SK-N-SH (cell line): Measurements from ENCODE around the gene LUC7L3. TPM values are rescaled to one million over a fixed set of nuclear protein-coding genes. Genes with fewer than 3 reads are reported as not detected.

Experiments
- CTCF ChIA-PET: fragments of 300-600, 350-600 bp; formaldehyde crosslinking; extraction: SDS; loops from one replicate; lab custom pipeline; 2021; lab: Yijun Ruan, JAX
- POLR2A ChIA-PET: fragments of 350-600 bp; sonication (Branson Sonifier 250); formaldehyde crosslinking; extraction: SDS; loops from one replicate; lab custom pipeline; 2020; ENCODE audit warnings: antibody characterized with exemption, inconsistent platforms; lab: Yijun Ruan, JAX
- DNase-seq: peaks from one replicate; pipeline ENCODE4 v3.0.0; 2012
- H2AFZ ChIP-seq: fragments of 200-600 bp; sonication (generic); 2 replicates; pipeline ENCODE4 v1.8.1; 2016; ENCODE audit warnings: antibody characterized with exemption, mild to moderate bottlenecking, low read depth
- H3F3A ChIP-seq: fragments of 200-600 bp; sonication (generic); replicated peaks from 2 replicates; pipeline ENCODE3; 2016; ENCODE audit warnings: antibody characterized with exemption, mild to moderate bottlenecking; ENCODE audit not compliant: insufficient read depth
- H3K27ac ChIP-seq, 2 experiments: fragments of 200-500 bp in 1 of 2; fragments of 200-600 bp in 1 of 2; sonication (Bioruptor generic) in 1 of 2; sonication (generic), shearing (Covaris generic) in 1 of 2; 2 replicates each; pipeline versions ENCODE4 v1.5.1 to v1.6.1; 2014 to 2016; ENCODE audit warnings: low read depth in 2 of 2, inconsistent platforms in 1 of 2, low read length in 1 of 2, mild to moderate bottlenecking in 1 of 2, mixed read lengths in 1 of 2
- H3K27me3 ChIP-seq: fragments of 200-600 bp; sonication (generic), shearing (Covaris generic); 2 replicates; pipeline ENCODE4 v1.6.1; 2016; ENCODE audit warnings: mixed run types; ENCODE audit not compliant: insufficient read depth
- H3K36me3 ChIP-seq, 2 experiments: fragments of 200-500 bp in 1 of 2; fragments of 200-600 bp in 1 of 2; sonication (Bioruptor generic) in 1 of 2; sonication (generic) in 1 of 2; replicated peaks in 1 of 2; 2 replicates each; pipeline versions ENCODE3 to v1.5.1; 2014 to 2016; ENCODE audit warnings: low read length in 1 of 2, mild to moderate bottlenecking in 1 of 2; ENCODE audit not compliant: insufficient read depth in 2 of 2, control insufficient read depth in 1 of 2
- H3K4me1 ChIP-seq, 2 experiments: fragments of 200-500 bp in 1 of 2; fragments of 200-600 bp in 1 of 2; sonication (Bioruptor generic) in 1 of 2; sonication (generic), shearing (Covaris generic) in 1 of 2; 2 replicates each; pipeline versions ENCODE4 v1.5.1 to v1.6.1; 2014 to 2016; ENCODE audit warnings: low read depth in 1 of 2, low read length in 1 of 2, mixed run types in 1 of 2; ENCODE audit not compliant: insufficient read depth in 2 of 2, control insufficient read depth in 1 of 2
- H3K4me2 ChIP-seq: fragments of 200-600 bp; sonication (generic), shearing (Covaris generic); 2 replicates; pipeline ENCODE4 v1.6.1; 2017; ENCODE audit warnings: mixed run types
- H3K4me3 ChIP-seq, 2 experiments: fragments of 200-500 bp in 1 of 2; fragments of 200-600 bp in 1 of 2; sonication (Bioruptor generic) in 1 of 2; sonication (generic), shearing (Covaris generic) in 1 of 2; 2 replicates each; pipeline versions ENCODE4 v1.5.1 to v1.8.1; 2014 to 2016; ENCODE audit warnings: low read depth in 2 of 2, inconsistent platforms in 1 of 2, low read length in 1 of 2, mild to moderate bottlenecking in 1 of 2, mixed read lengths in 1 of 2, moderate library complexity in 1 of 2
- H3K79me2 ChIP-seq: fragments of 200-600 bp; sonication (generic); 2 replicates; pipeline ENCODE4 v1.8.1; 2017; ENCODE audit warnings: mild to moderate bottlenecking; ENCODE audit not compliant: insufficient read depth
- H3K9ac ChIP-seq: fragments of 200-600 bp; sonication (generic); 2 replicates; pipeline ENCODE4 v1.6.1; 2017; ENCODE audit warnings: mixed run types
- H3K9me2 ChIP-seq: fragments of 200-600 bp; sonication (generic); 2 replicates; pipeline ENCODE4 v1.6.1; 2017; ENCODE audit warnings: mixed run types
- H3K9me3 ChIP-seq: fragments of 200-600 bp; sonication (generic); 2 replicates; pipeline ENCODE4 v1.6.1; 2017; ENCODE audit warnings: mixed run types, mild to moderate bottlenecking, moderate library complexity
- H4K20me1 ChIP-seq: fragments of 200-600 bp; sonication (generic); 2 replicates; pipeline ENCODE4 v1.6.1; 2017; ENCODE audit warnings: mild to moderate bottlenecking, mixed run types; ENCODE audit not compliant: insufficient read depth
- CHD2 ChIP-seq: fragments of 150-350 bp; IDR thresholded peaks from 2 replicates; pipeline ENCODE4 v1.6.1; 2018; ENCODE audit warnings: low read length; ENCODE audit not compliant: partially characterized antibody
- CTCF ChIP-seq: fragments of 200-600 bp; sonication (generic); IDR thresholded peaks from 2 replicates; pipeline ENCODE4 v1.6.1; 2017; ENCODE audit warnings: antibody characterized with exemption, mild to moderate bottlenecking, moderate library complexity
- EP300 ChIP-seq, 2 experiments: IDR thresholded peaks; 2 replicates each; pipeline versions ENCODE4 v1.4.0 to v1.6.1; 2012; ENCODE audit warnings: borderline replicate concordance in 1 of 2, low read depth in 1 of 2, low read length in 1 of 2
- FOSL2 ChIP-seq: IDR thresholded peaks from 2 replicates; pipeline ENCODE4 v1.4.0; 2012; ENCODE audit warnings: low read depth, mild to moderate bottlenecking, moderate library complexity, borderline replicate concordance
- GATA2 ChIP-seq: sonication (generic); formaldehyde crosslinking; IDR thresholded peaks from 2 replicates; pipeline ENCODE4 v1.5.0; 2020; ENCODE audit warnings: mild to moderate bottlenecking, missing genetic modification reagents
- MEF2A ChIP-seq: IDR thresholded peaks from 2 replicates; pipeline ENCODE4 v1.4.0; 2012; ENCODE audit warnings: low read depth, borderline replicate concordance
- NFIC ChIP-seq: IDR thresholded peaks from 2 replicates; pipeline ENCODE4 v1.4.0; 2012; ENCODE audit warnings: borderline replicate concordance
- NRF1 ChIP-seq: IDR thresholded peaks from 2 replicates; pipeline ENCODE4 v1.6.1; 2012; ENCODE audit warnings: low read depth, mild to moderate bottlenecking, low read length
- PBX3 ChIP-seq: IDR thresholded peaks from 2 replicates; pipeline ENCODE4; 2012
- POLR2AphosphoS5 ChIP-seq: IDR thresholded peaks from 2 replicates; pipeline ENCODE4 v1.6.1; 2012; ENCODE audit warnings: low read depth, low read length
- REST ChIP-seq: IDR thresholded peaks from 2 replicates; pipeline ENCODE4 v1.6.1; 2012; ENCODE audit warnings: mild to moderate bottlenecking, low read depth, low read length, moderate library complexity
- RFX5 ChIP-seq: IDR thresholded peaks from 2 replicates; pipeline ENCODE4 v1.6.1; 2012; ENCODE audit warnings: mild to moderate bottlenecking, improper control_type of control experiment, low read length
- RXRA ChIP-seq: IDR thresholded peaks from 2 replicates; pipeline ENCODE4 v1.4.0; 2012; ENCODE audit warnings: low read depth, mild to moderate bottlenecking, borderline replicate concordance
- TAF1 ChIP-seq: IDR thresholded peaks from 2 replicates; pipeline ENCODE4 v1.6.1; 2012; ENCODE audit warnings: low read depth, mild to moderate bottlenecking, low read length, moderate library complexity, borderline replicate concordance
- WGBS: methylation state at CpG from one replicate; pipeline ENCODE4 v1.1.6; 2017; ENCODE audit warnings: low lambda C conversion rate; 5-methylcytosine and 5-hydroxymethylcytosine counted together
- polyA plus RNA-seq, 3 experiments: library from polyadenylated mRNA; depleted of rRNA; stranded (reverse); fragments of >200 nt; gene quantifications; 2 replicates each; pipeline ENCODE4 v1.2.3, GENCODE V29; 2012

LUC7L3 gene
- polyA plus RNA-seq, 1 of the 3 experiments (the other 2 are of a cell fraction) = 154 TPM

GRCh38 chr17:50763716-50764475 is 44.5 kb downstream of the LUC7L3 start:
- H3F3A ChIP-seq = no peaks in the 10 kb centered on the region
- H3K4me2 ChIP-seq = no peak overlapping the region
- TF ChIP-seq REST (no peak), NRF1 (no peak), NFIC (peak; percentile 43; the same call in 1 of the 2 replicates)
- ChIA-PET POLR2A (no interaction called here), CTCF (interaction anchor here (0.6 to 8.7 kb wide), 15 partner anchors 9 to 1196 kb away, joined by 3 to 95 read pairs (median 4); no protein-coding TSS in a partner anchor)
- no peak for DNase-seq
- H3K79me2 ChIP-seq = no peaks in the 10 kb centered on the region
- peak overlapping the region in 1 of 2 experiments; percentile 43; a peak in 1 of 4 replicates for H3K27ac ChIP-seq
- H3K9me3 ChIP-seq = no peaks in the 10 kb centered on the region
- WGBS = 75% methylated on average over 2 of the region's 2 CpGs
- no peak overlapping the region for H3K9ac ChIP-seq
- no peaks in the 10 kb centered on the region for H4K20me1 ChIP-seq
- no peaks in the 10 kb centered on the region for H3K27me3 ChIP-seq
- H3K9me2 ChIP-seq = no peaks in the 10 kb centered on the region
- no peak overlapping the region for H2AFZ ChIP-seq
- peaks cover 0 to 24% of the 10 kb centered on the region in 2 experiments; a peak in 2 of 4 replicates for H3K4me1 ChIP-seq
- no peak overlapping the region for H3K4me3 ChIP-seq
- no peaks in the 10 kb centered on the region for H3K36me3 ChIP-seq

DNA sequence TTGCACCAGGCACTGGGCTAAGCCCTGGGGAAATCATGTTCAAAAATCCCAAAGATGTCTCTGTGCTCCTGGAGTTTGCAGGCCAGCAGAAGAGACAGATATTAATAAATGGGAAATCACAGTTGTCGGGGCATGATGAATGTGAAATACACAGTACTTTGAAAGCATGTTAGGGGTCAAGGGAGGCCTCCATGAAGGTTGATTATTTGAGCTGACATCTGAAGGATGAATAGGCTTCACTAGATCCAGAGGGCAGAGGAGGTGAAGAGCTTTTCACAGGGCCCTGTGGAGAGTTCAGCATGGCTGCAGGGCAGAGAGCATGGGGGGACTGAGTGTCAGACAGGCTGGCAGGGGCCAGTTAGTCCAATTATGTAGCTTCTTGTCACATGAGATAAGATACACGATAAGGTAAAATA is 45.3 kb downstream of the LUC7L3 start:
- Histone ChIP-seq H3K4me3 (no peak overlapping the region), H3K36me3 (no peaks in the 10 kb centered on the region), H3K4me2 (no peak overlapping the region), H3K4me1 (peaks cover 0 to 24% of the 10 kb centered on the region in 2 experiments; a peak in 2 of 4 replicates), H4K20me1 (no peaks in the 10 kb centered on the region), H3K27ac (peak overlapping the region in 1 of 2 experiments; percentile 43; a peak in 2 of 4 replicates), H2AFZ (no peak overlapping the region), H3K9me2 (no peaks in the 10 kb centered on the region), H3K79me2 (no peaks in the 10 kb centered on the region), H3K9ac (no peak overlapping the region), H3K9me3 (no peaks in the 10 kb centered on the region), H3F3A (no peaks in the 10 kb centered on the region), H3K27me3 (no peaks in the 10 kb centered on the region)
- CTCF ChIA-PET = interaction anchor here (1.0 to 8.7 kb wide), 11 partner anchors 8 to 285 kb away, joined by 4 to 95 read pairs (median 6); no protein-coding TSS in a partner anchor
- DNase-seq = peak; percentile 68
- POLR2A ChIA-PET = no interaction called here
- WGBS = 53% methylated on average over 2 of the region's 2 CpGs
- TF ChIP-seq REST = no peak
- no peak for TF ChIP-seq CHD2
- TF ChIP-seq POLR2AphosphoS5 = no peak
- no peak for TF ChIP-seq TAF1
- no peak for TF ChIP-seq RFX5
- peak in 1 of 2 experiments; percentile 38; a peak in 2 of 4 replicates for TF ChIP-seq EP300 (IDR thresholded peaks at IDR 0.05; ENCODE audit: borderline replicate concordance in 1 of 2, low read depth in 1 of 2, low read length in 1 of 2)
- no peak for TF ChIP-seq PBX3
- TF ChIP-seq MEF2A = no peak
- TF ChIP-seq GATA2 (CRISPR knock-in tag) = peak; percentile 67
- no peak for TF ChIP-seq CTCF
- no peak for TF ChIP-seq FOSL2
- no peak for TF ChIP-seq RXRA
- no peak for TF ChIP-seq NRF1
